Astrocyte of the hippocampus (primary cell): ENCODE measurements around the gene ABCE1.

Experiments used
- DNase-seq: peaks from one replicate; pipeline ENCODE4 v3.0.0; 2011; ENCODE audit warnings: low read depth, low spot score

ABCE1 gene

GRCh38 chr4:145177511-145177905, 79.4 kb downstream of the ABCE1 start:
- DNase-seq = peak; percentile 18

- DNase-seq = peak; percentile 45
These were observed 79.9 kb downstream of the ABCE1 start for GRCh38 chr4:145177906-145178538.

GRCh38 chr4:145178740-145179280, 80.7 kb downstream of the ABCE1 start:
- DNase-seq = no peak
